Stomach (tissue), 4 donors: Measurements from ENCODE around the gene PHF1.

Source experiments
- EP300 ChIP-seq: sonication (generic); formaldehyde crosslinking; IDR thresholded peaks from one replicate; pipeline ENCODE4 v1.6.1; 2017; ENCODE audit warnings: antibody characterized with exemption
- POLR2A ChIP-seq, 4 donors: fragments of 450-650 bp; IDR thresholded peaks; one replicate each; pipeline ENCODE4 v1.6.1; 2016; ENCODE audit warnings: antibody characterized with exemption in 4 of 4, control low read depth in 2 of 4, mild to moderate bottlenecking in 1 of 4, moderate library complexity in 1 of 4
- TF ChIP-seq, protein P1 (sequence below), 7 experiments: fragments of 450-650 bp in 4 of 7; fragments of 200-600 bp in 3 of 7; sonication (generic) in 3 of 7; IDR thresholded peaks; one replicate each; pipeline ENCODE4 v1.5.1; 2016 to 2019; ENCODE audit warnings: antibody characterized with exemption in 7 of 7, control low read depth in 2 of 7, mild to moderate bottlenecking in 1 of 7

DNA sequence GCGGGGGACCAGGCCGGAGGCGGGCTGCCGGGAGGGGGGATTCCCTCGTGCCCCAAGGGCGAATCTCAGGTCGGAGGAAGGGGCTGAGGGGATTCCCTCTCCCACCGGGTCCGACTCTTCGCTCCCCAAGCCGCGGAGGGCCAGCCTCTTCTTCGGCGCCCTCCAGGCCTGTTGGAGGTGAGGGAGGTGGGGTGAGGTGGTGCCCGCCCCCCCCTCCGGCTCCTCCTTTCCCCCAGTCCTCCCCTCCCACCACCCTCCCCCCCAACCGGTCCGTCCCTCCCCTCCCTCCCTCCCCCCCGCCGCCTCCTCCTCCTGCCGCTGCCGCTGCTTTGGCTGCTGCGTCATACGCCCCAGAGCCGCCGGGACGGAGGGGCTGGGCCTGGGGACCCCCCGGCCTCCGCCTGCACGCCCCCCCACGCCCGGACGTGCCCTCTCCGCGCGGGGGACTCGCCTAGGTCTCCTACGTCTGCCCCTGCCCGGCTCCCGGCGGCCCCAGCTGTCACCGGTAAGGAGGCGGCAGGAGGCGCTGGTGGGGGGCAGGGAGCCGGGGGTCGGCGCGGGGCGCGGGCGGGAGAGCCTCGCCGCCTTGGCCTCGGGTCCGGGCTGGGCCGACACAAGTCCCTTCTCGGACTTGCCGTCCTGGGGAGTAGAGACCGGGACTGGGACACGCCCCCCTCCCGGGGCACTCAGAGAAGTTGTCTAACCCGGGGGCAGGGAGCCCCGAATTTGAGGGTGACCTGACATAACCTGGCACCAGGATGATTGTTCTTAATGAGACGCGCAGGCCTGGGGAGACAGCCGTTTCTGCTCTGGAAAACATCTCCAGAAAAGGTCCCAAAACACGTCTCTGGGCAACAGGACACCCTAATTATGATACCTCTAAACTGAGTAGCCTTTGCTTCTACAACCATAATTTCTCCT, at the start of gene PHF1:
- TF ChIP-seq POLR2A (IDR thresholded peaks at IDR 0.05) (no peak), EP300 (no peak)
- TF ChIP-seq, protein P1, sequence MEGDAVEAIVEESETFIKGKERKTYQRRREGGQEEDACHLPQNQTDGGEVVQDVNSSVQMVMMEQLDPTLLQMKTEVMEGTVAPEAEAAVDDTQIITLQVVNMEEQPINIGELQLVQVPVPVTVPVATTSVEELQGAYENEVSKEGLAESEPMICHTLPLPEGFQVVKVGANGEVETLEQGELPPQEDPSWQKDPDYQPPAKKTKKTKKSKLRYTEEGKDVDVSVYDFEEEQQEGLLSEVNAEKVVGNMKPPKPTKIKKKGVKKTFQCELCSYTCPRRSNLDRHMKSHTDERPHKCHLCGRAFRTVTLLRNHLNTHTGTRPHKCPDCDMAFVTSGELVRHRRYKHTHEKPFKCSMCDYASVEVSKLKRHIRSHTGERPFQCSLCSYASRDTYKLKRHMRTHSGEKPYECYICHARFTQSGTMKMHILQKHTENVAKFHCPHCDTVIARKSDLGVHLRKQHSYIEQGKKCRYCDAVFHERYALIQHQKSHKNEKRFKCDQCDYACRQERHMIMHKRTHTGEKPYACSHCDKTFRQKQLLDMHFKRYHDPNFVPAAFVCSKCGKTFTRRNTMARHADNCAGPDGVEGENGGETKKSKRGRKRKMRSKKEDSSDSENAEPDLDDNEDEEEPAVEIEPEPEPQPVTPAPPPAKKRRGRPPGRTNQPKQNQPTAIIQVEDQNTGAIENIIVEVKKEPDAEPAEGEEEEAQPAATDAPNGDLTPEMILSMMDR (IDR thresholded peaks at IDR 0.05), result no peak
